Epithelial cell of esophagus (primary cell): ENCODE measurements around the gene FPR1.

Source experiments
- DNase-seq: peaks from one replicate; pipeline ENCODE4 v3.0.0; 2010; ENCODE audit warnings: low read depth
- H3K4me3 ChIP-seq: 2 replicates; pipeline ENCODE4 v1.5.1; 2011; ENCODE audit warnings: mild to moderate bottlenecking, low read length, control low read depth
- TF ChIP-seq, protein P1 (sequence below): IDR thresholded peaks from 2 replicates; pipeline ENCODE4 v1.5.1; 2011; ENCODE audit warnings: low read depth, mild to moderate bottlenecking, low read length, control low read depth, inconsistent platforms; ENCODE audit not compliant: insufficient read depth; ENCODE audit errors: missing control alignments

The FPR1 gene

DNA sequence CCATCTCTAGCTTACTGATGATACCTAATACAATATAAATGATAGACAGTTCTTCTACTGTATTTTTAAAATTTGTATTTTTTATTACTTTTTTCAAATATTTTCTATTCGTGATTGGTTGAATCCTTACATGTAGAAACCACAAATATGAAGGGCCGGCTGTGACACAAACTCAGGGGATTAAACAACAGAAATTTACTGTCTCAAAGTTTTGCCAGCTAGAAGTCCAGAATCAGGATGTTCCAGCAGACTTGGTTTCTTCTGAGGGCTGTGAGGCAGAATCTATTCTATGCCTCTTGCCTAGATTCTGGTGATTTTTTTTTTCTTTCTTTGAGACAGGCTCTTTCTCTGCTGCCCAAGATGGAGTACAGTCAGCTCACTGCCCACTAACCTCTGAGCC is 13.8 kb downstream of the FPR1 start:
- DNase-seq = no peak
- TF ChIP-seq, protein P1, sequence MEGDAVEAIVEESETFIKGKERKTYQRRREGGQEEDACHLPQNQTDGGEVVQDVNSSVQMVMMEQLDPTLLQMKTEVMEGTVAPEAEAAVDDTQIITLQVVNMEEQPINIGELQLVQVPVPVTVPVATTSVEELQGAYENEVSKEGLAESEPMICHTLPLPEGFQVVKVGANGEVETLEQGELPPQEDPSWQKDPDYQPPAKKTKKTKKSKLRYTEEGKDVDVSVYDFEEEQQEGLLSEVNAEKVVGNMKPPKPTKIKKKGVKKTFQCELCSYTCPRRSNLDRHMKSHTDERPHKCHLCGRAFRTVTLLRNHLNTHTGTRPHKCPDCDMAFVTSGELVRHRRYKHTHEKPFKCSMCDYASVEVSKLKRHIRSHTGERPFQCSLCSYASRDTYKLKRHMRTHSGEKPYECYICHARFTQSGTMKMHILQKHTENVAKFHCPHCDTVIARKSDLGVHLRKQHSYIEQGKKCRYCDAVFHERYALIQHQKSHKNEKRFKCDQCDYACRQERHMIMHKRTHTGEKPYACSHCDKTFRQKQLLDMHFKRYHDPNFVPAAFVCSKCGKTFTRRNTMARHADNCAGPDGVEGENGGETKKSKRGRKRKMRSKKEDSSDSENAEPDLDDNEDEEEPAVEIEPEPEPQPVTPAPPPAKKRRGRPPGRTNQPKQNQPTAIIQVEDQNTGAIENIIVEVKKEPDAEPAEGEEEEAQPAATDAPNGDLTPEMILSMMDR = no peak
- no peak overlapping the region for H3K4me3 ChIP-seq

DNA sequence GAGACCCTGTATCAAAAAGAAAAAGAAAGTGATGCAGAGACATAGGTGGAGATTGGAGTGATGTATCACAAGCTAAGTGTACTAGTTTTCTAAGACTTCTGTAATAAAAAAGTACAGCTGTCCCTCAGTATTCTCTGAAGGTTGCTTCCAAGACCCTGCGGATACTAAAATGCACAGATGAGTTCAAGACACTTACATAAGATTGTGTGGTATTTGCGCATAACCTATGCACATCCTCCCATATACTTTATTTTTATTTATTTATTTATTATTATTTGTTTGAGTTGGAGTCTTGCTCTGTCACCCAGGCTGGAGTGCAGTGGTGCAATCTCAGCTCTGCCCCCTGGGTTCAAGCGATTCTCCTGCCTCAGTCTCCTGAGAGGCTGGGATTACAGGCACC is 14.3 kb downstream of the FPR1 start:
- DNase-seq = no peak
- TF ChIP-seq, protein P1 = no peak
- no peak overlapping the region for H3K4me3 ChIP-seq

DNA sequence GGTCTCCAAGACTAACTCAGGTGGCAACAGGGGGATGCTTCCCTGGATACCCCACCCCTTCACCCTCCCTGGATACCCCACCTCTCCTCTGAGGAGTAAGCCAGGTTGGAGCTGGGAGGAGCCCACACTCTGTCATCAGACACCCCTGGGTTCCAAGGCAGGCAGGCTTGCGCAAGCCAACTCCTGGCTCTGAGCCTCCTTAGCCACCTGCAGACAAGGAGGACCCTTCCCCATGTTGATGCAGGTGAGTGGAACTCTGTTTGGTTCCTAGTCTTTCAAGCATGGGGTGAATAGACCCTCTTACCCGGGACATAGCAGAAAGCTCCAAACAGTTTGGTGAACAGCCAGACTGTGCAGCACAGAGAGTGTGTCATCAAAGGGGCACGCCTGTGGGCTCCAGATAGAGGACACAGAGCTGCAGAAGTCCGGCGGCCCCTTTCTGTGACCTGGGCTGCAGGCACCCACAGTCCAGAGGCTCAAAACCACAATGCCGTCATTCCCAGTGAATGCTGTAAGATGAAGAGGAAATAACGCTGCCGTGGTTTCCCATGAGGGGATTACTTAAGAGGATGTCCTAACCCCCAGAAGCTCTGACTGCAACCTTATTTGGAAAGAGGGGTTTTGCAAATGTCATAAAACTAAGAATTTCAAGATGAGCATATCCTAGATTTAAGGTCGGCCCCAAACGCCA is 15.8 kb downstream of the FPR1 start:
- TF ChIP-seq, protein P1 = no peak
- H3K4me3 ChIP-seq = no peak overlapping the region
- DNase-seq = no peak

DNA sequence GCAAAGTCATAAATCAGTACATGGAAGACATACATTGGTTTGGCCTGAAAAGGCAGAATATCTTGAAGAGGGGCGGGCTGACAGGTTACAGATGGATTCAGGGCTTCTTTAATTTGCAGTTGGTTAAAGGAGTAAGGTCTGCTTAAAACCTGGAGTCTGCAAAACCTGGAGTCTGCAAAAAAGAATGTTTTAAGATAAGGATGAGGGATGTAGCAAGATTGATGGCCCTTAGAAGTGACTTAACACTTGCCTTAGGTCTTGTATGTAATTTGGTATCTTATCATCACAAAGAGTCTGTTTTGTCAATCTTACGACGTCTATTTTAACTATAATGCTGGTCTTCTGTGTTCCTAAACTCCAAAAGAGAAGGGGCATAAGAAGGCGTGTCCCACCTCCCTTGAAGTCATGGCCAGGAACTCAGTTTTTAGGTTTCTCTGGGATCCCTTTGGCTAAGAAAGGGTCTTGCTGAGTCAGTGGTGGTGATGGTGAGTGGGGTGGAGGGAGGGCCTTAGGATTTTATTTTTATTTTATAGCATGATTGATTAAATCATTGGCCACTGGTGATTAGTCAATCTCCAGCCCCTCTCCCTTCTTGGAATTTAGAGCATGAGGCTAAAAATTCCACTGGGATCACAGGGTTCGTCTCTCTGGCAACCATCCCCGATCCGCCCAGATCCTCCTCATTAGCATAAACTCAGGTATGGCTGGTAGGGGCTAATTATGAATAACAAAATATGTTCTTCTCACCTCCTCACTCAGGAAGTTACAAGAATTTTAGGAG is 17.7 kb downstream of the FPR1 start:
- DNase-seq = no peak
- TF ChIP-seq, protein P1 = no peak
- no peak overlapping the region for H3K4me3 ChIP-seq

DNA sequence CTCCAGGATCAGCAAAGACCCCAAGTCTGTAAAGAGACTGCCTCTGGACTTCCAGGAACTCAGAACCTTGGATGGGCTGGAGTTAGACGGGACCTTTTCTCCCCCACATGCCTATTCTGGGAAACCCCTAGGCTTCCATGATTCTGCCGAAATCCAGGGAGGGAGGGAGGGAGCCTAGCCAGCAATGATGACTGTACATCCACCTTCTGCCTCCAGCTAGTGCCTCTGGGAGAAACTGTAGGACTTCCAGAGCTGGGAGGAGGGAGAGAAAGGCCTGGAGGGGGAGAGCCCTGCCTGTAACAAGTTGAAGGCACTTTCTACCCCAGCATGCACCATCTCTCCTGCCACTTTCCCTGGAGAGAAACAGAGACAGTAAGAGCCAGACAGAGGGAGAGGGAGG is 21.9 kb downstream of the FPR1 start:
- DNase-seq = no peak
- H3K4me3 ChIP-seq = no peak overlapping the region
- TF ChIP-seq, protein P1 = no peak

DNA sequence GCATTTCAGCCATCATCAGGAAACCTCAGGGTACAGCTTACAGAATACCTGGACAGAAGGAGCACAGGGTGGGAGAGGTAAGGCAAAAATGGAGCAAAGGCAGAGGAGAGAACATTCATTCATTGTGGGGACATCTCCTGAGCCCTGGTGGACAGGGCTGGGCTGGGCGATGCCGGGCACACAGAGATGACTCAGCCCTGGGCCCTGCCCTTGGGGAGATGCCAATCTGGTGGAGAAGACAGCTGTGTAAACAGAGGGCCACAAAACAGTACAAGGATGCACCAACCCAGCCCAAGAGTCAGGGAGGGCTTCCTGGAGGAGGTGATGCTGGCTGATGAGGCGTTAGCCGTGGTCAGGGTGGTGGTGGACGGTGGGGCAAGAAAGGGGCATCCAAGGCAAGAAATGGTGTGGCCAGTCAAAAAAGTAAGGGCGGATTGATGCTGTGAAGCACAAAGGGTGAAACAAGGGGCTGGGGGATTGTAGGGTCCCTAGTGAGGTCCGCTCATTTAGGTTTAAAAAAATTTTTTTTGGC is 24.3 kb downstream of the FPR1 start:
- no peak overlapping the region for H3K4me3 ChIP-seq
- TF ChIP-seq, protein P1 = peak; percentile 2
- peak; percentile 68 for DNase-seq
